Ramos (cell line): Measurements from ENCODE around the gene RALGDS.

Source experiments
- in situ Hi-C: fragments of 300-500 bp; cut with MboI; formaldehyde crosslinking; loops from one replicate; pipeline ENCODE4 v1.14.3; 2022; ENCODE audit warnings: low sequenced_read_pairs; ENCODE audit not compliant: unreplicated experiment

RALGDS gene

GRCh38 chr9:133121915-133122550 lies 993 bp upstream of the RALGDS start:
- in situ Hi-C loops: no loop called here

GRCh38 chr9:133120501-133121197 lies 391 bp downstream of the RALGDS start:
- in situ Hi-C loops: no loop called here

- in situ Hi-C loops: no loop called here
Measured at GRCh38 chr9:133119846-133120500, 1.1 kb downstream of the RALGDS start.

GRCh38 chr9:133119103-133119845 lies 1.8 kb downstream of the RALGDS start:
- in situ Hi-C loops: no loop called here

GRCh38 chr9:133118568-133118967 lies 2.5 kb downstream of the RALGDS start:
- in situ Hi-C loops: no loop called here

GRCh38 chr9:133118179-133118520 lies 2.9 kb downstream of the RALGDS start:
- in situ Hi-C loops: no loop called here

- in situ Hi-C loops: no loop called here
Measured at GRCh38 chr9:133117271-133118178, 3.5 kb downstream of the RALGDS start.

- in situ Hi-C loops: no loop called here
Measured at GRCh38 chr9:133116346-133117231, 4.5 kb downstream of the RALGDS start.

GRCh38 chr9:133115604-133116345 lies 5.3 kb downstream of the RALGDS start:
- in situ Hi-C loops: no loop called here

- in situ Hi-C loops: no loop called here
Measured at GRCh38 chr9:133114886-133115603, 6.0 kb downstream of the RALGDS start.

- in situ Hi-C loops: no loop called here
Measured at GRCh38 chr9:133113949-133114885, 6.8 kb downstream of the RALGDS start.

GRCh38 chr9:133113163-133113948 lies 7.7 kb downstream of the RALGDS start:
- in situ Hi-C loops: no loop called here

GRCh38 chr9:133112663-133113026 lies 8.4 kb downstream of the RALGDS start:
- in situ Hi-C loops: no loop called here

GRCh38 chr9:133111808-133112662 lies 9.0 kb downstream of the RALGDS start:
- in situ Hi-C loops: no loop called here
